GM19328 (cell line): Measurements from ENCODE around the gene GARIN3.
"Not testable (repeated sequence)": the region's sequence is repeated elsewhere in the genome, so short reads cannot be mapped to it uniquely, and the experiment has no call there.

Experiments used
- ATAC-seq: cut with Tn5 transposase; IDR thresholded peaks from one replicate; pipeline ENCODE4 v1.9.1; 2021; ENCODE audit warnings: mild to moderate bottlenecking, moderate library complexity; ENCODE audit not compliant: unreplicated experiment

Gene GARIN3

GRCh38 chr5:157186309-157187045 is 20.4 kb upstream of the GARIN3 start:
- no peak for ATAC-seq

- ATAC-seq: not testable (repeated sequence)
Measured at GRCh38 chr5:157185122-157185521, 19.1 kb upstream of the GARIN3 start.

- no peak for ATAC-seq
Measured at GRCh38 chr5:157184117-157184670, 18.1 kb upstream of the GARIN3 start.

- no peak for ATAC-seq
Measured at GRCh38 chr5:157182143-157182757, 16.2 kb upstream of the GARIN3 start.

GRCh38 chr5:157180374-157181264 is 14.6 kb upstream of the GARIN3 start, which contains the start of gene ITK:
Gene ITK, plus strand, starts transcription at chr5:157180840. Its CDS starts 138 bp downstream, at chr5:157180978.
- ATAC-seq: no peak

- no peak for ATAC-seq
Measured at GRCh38 chr5:157178966-157179365, 12.9 kb upstream of the GARIN3 start.

- no peak for ATAC-seq
Measured at GRCh38 chr5:157177953-157178352, 11.9 kb upstream of the GARIN3 start.

- no peak for ATAC-seq
Measured at GRCh38 chr5:157175071-157175612, 9.1 kb upstream of the GARIN3 start.

GRCh38 chr5:157172403-157172802 is 6.3 kb upstream of the GARIN3 start:
- ATAC-seq: peak; percentile 97

GRCh38 chr5:157168286-157168685 is 2.2 kb upstream of the GARIN3 start:
- no peak for ATAC-seq

GRCh38 chr5:157167214-157167621 is 1.2 kb upstream of the GARIN3 start:
- no peak for ATAC-seq

- no peak for ATAC-seq
Measured at GRCh38 chr5:157165668-157166067, 396 bp downstream of the GARIN3 start.

GRCh38 chr5:157165261-157165660 is 803 bp downstream of the GARIN3 start:
- no peak for ATAC-seq

GRCh38 chr5:157164521-157164920 is 1.5 kb downstream of the GARIN3 start:
- ATAC-seq: no peak

- ATAC-seq: no peak
Measured at GRCh38 chr5:157162919-157163510, 3.0 kb downstream of the GARIN3 start.

- no peak for ATAC-seq
Measured at GRCh38 chr5:157161996-157162395, 4.1 kb downstream of the GARIN3 start.

- ATAC-seq: no peak
Measured at GRCh38 chr5:157160001-157160400, 6.1 kb downstream of the GARIN3 start.

GRCh38 chr5:157159209-157159751 is 6.8 kb downstream of the GARIN3 start:
- no peak for ATAC-seq

- ATAC-seq: no peak
Measured at GRCh38 chr5:157157293-157157891, 8.7 kb downstream of the GARIN3 start.

GRCh38 chr5:157155297-157155696 is 10.8 kb downstream of the GARIN3 start:
- no peak for ATAC-seq
